Measurements from ENCODE around the gene FADS2.

FADS2 gene

DNA sequence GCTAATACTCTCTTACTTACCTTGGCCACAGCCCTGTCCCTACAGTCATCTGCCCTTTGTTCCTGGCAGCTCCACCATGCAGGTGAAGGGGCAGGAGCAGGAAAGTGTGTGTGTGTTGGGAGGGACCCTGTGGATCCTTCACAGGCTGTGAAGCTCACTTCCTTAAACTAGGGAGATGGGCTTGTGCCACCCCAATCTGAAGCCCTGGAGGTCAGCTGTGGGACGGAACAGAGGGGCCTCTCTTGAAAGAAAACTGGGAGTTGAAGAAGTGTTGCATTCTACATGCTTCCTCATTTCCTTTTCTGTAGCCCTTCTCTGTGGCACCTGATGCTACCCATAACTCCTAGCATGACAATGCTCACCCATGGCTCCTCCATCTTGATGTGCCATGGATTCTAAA lies 23.0 kb upstream of the FADS2 start:
- H4K20me1 ChIP-seq (ENCODE audit: control insufficient read depth, insufficient read depth, low read depth, low read length) = no peaks in the 10 kb centered on the region; the same call in 1 of the 2 replicates
- no peaks in the 10 kb centered on the region for H3K9me2 ChIP-seq (replicated peaks; ENCODE audit: control insufficient read depth, low read length)
- H3K27me3 ChIP-seq (ENCODE audit: control insufficient read depth, low read length) = no peaks in the 10 kb centered on the region
- TF ChIP-seq CTCF (IDR thresholded peaks at IDR 0.05; ENCODE audit: low read depth, low read length, poor library complexity, severe bottlenecking) (no peak), EZH2phosphoT487 (IDR thresholded peaks at IDR 0.05; ENCODE audit: borderline replicate concordance, low read length) (no peak)
- peaks cover 96% of the 10 kb centered on the region for H3K36me3 ChIP-seq (ENCODE audit: control insufficient read depth, low read length)
- no peak overlapping the region for H3K27ac ChIP-seq (ENCODE audit: low read depth, low read length)
- H3F3A ChIP-seq (ENCODE audit: control insufficient read depth, insufficient read depth) = peaks cover 10% of the 10 kb centered on the region
- H3K4me1 ChIP-seq (ENCODE audit: control insufficient read depth, low read length) = no peaks in the 10 kb centered on the region
- no peak overlapping the region for H3K4me2 ChIP-seq (ENCODE audit: low read length)
- no peaks in the 10 kb centered on the region for H3K9me3 ChIP-seq (ENCODE audit: control insufficient read depth, insufficient read depth, low read length)
- H3K79me2 ChIP-seq (ENCODE audit: control insufficient read depth, low read length) = peaks cover 29% of the 10 kb centered on the region
- H3K4me3 ChIP-seq (ENCODE audit: low read length) = no peak overlapping the region

GRCh38 chr11:61806785-61807184 lies 21.3 kb upstream of the FADS2 start:
- peaks cover 96% of the 10 kb centered on the region for H3K36me3 ChIP-seq (ENCODE audit: control insufficient read depth, low read length)

GRCh38 chr11:61810671-61811175 lies 17.4 kb upstream of the FADS2 start:
- peaks cover 32% of the 10 kb centered on the region for H3K79me2 ChIP-seq (ENCODE audit: control insufficient read depth, low read length)
- no peak overlapping the region for H3K4me3 ChIP-seq (ENCODE audit: low read length)
- TF ChIP-seq CTCF (IDR thresholded peaks at IDR 0.05; ENCODE audit: low read depth, low read length, poor library complexity, severe bottlenecking) (no peak), EZH2phosphoT487 (IDR thresholded peaks at IDR 0.05; ENCODE audit: borderline replicate concordance, low read length) (no peak)
- H3K9me2 ChIP-seq (replicated peaks; ENCODE audit: control insufficient read depth, low read length) = no peaks in the 10 kb centered on the region
- peaks cover 93% of the 10 kb centered on the region for H3K36me3 ChIP-seq (ENCODE audit: control insufficient read depth, low read length)
- H3K9me3 ChIP-seq (ENCODE audit: control insufficient read depth, insufficient read depth, low read length) = no peaks in the 10 kb centered on the region
- H3K4me2 ChIP-seq (ENCODE audit: low read length) = no peak overlapping the region
- 0 out of 2 replicates have a peak, but pooled peaks cover 2% of the 10 kb centered on the region for H3F3A ChIP-seq (ENCODE audit: control insufficient read depth, insufficient read depth)
- no peaks in the 10 kb centered on the region; the same call in 1 of the 2 replicates for H4K20me1 ChIP-seq (ENCODE audit: control insufficient read depth, insufficient read depth, low read depth, low read length)
- H3K4me1 ChIP-seq (ENCODE audit: control insufficient read depth, low read length) = peaks cover 11% of the 10 kb centered on the region
- H3K27me3 ChIP-seq (ENCODE audit: control insufficient read depth, low read length) = no peaks in the 10 kb centered on the region
- no peak overlapping the region for H3K27ac ChIP-seq (ENCODE audit: low read depth, low read length)

More at GRCh38 chr11:61806785-61807184, 21.3 kb upstream of the FADS2 start:
- Histone ChIP-seq H3K9me2 (replicated peaks; ENCODE audit: control insufficient read depth, low read length) (no peaks in the 10 kb centered on the region), H3K79me2 (ENCODE audit: control insufficient read depth, low read length) (peaks cover 16% of the 10 kb centered on the region), H3F3A (ENCODE audit: control insufficient read depth, insufficient read depth) (no peaks in the 10 kb centered on the region), H3K27ac (ENCODE audit: low read depth, low read length) (no peak overlapping the region), H3K27me3 (ENCODE audit: control insufficient read depth, low read length) (no peaks in the 10 kb centered on the region), H3K4me3 (ENCODE audit: low read length) (no peak overlapping the region), H3K4me2 (ENCODE audit: low read length) (no peak overlapping the region), H4K20me1 (ENCODE audit: control insufficient read depth, insufficient read depth, low read depth, low read length) (no peaks in the 10 kb centered on the region; the same call in 1 of the 2 replicates), H3K4me1 (ENCODE audit: control insufficient read depth, low read length) (no peaks in the 10 kb centered on the region), H3K9me3 (ENCODE audit: control insufficient read depth, insufficient read depth, low read length) (no peaks in the 10 kb centered on the region)
- TF ChIP-seq EZH2phosphoT487 (IDR thresholded peaks at IDR 0.05; ENCODE audit: borderline replicate concordance, low read length) (no peak), CTCF (IDR thresholded peaks at IDR 0.05; ENCODE audit: low read depth, low read length, poor library complexity, severe bottlenecking) (no peak)
